ENCODE measurements around the gene AHDC1. TPM values are rescaled to one million over a fixed set of nuclear protein-coding genes. Genes with fewer than 3 reads are reported as not detected.

Gene AHDC1
- total and polyA plus RNA-seq, 2 donors (not counting 3 experiments of a cell fraction or from before 2014, with no cell fraction given) = 7.0 to 32.1 TPM

DNA sequence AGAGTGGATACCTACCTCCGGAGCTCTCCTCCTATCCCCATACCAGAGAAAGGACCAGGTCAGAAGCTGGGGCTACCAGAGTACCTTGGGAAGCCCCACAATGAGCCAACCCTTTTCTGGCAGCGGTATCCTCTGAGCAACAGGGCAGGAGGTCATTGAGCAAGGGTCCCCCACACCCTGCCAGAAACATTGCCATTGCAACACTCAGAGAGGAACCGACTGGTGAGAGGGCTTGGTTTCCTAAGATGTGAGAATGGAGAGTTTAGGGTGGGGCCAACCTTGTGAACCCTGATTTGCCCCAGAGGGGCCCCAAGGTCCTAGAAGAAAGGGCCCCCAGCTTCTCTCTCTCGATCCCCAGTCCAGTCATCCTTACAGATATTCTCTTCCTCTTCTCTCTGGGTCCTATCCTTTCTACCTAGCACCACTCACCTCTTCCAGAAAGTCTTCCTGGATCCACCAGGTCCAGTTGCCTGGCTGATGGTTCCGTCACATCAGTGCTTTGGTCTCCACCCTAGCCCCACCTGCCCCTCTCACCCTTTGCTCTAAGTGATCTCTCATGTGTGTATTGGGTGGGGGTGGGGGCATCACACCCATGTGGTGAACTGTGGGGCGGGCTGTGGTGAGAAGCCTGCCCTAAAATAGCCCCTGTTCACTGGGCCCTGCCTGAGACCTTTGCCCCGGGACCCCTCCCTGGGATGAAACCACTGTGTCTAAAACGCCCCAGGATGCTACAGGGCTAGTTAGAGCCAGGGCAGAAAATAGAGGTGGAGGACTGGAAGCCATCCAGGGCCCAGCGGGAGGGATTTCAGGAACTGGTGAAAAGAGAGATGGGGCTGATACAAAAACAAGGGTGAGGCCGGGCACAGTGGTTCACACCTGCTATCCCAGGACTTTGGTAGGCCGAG, 22.3 kb upstream of the AHDC1 start:
- intact Hi-C loops (cut with micrococcal nuclease) = no loop called here
- Histone ChIP-seq H3K79me2 (ENCODE audit: control insufficient read depth, insufficient read depth, low read length) (no peaks in the 10 kb centered on the region), H3K36me3 (ENCODE audit: control insufficient read depth in 2 of 2, extremely low read depth in 1 of 2, insufficient read depth in 2 of 2, low read length in 2 of 2) (no peaks in the 10 kb centered on the region), H4K20me1 (replicated peaks; ENCODE audit: control insufficient read depth, extremely low read depth, insufficient read depth, low read length) (no peaks in the 10 kb centered on the region), H3K9ac (replicated peaks; ENCODE audit: extremely low read depth, insufficient read depth, low read length) (no peak overlapping the region), H3K9me3 (replicated peaks; ENCODE audit: control insufficient read depth, insufficient read depth, low read length) (no peaks in the 10 kb centered on the region), H3K27ac (ENCODE audit: insufficient read depth, low read depth, low read length) (no peak overlapping the region), H3K27me3 (ENCODE audit: control insufficient read depth in 2 of 2, insufficient read depth in 2 of 2, low read length in 2 of 2) (no peaks in the 10 kb centered on the region), H3K4me2 (ENCODE audit: insufficient read depth, low read length) (no peak overlapping the region), H3K9me1 (replicated peaks; ENCODE audit: control insufficient read depth, extremely low read depth, insufficient read depth, low read length) (no peaks in the 10 kb centered on the region), H3K4me3 (replicated peaks in 1 of 3; ENCODE audit: insufficient read depth in 1 of 3, low read depth in 1 of 3, low read length in 3 of 3) (no peak overlapping the region), H3K4me1 (ENCODE audit: control insufficient read depth, extremely low read depth, insufficient read depth, low read length) (peaks cover 11% of the 10 kb centered on the region), H2AFZ (ENCODE audit: low read depth, low read length) (no peak overlapping the region)
- DNase-seq (ENCODE audit: low read depth, low spot score) (no peak), FAIRE-seq (no peak)
- ChIA-PET CTCF (interaction anchor here (1.2 kb wide), 1 partner anchor 37 kb away, joined by 6 read pairs; no protein-coding TSS in a partner anchor), POLR2A (no interaction called here)
- dilution Hi-C loops (cut with MboI; ENCODE audit: extremely low pct_ligation_motif_present, low sequenced_read_pairs) = no loop called here
- no TSS peak for BruUV-seq (replicated peaks)
- TF ChIP-seq, protein P1, sequence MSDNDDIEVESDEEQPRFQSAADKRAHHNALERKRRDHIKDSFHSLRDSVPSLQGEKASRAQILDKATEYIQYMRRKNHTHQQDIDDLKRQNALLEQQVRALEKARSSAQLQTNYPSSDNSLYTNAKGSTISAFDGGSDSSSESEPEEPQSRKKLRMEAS (IDR thresholded peaks at IDR 0.05; ENCODE audit: insufficient read depth, insufficient read length) = no peak
- no peak for TF ChIP-seq MYC (IDR thresholded peaks at IDR 0.05; ENCODE audit: low read depth, low read length)
- no peak for TF ChIP-seq POLR2AphosphoS5 (IDR thresholded peaks at IDR 0.05; ENCODE audit: insufficient read depth, low read depth, low read length)
- TF ChIP-seq FOS (IDR thresholded peaks at IDR 0.05; ENCODE audit: borderline replicate concordance, insufficient read depth, low read length) = no peak
- no peak for TF ChIP-seq GATA2 (IDR thresholded peaks at IDR 0.05; ENCODE audit: insufficient read depth, insufficient read length, low read depth, low read length)
- TF ChIP-seq, protein P2, sequence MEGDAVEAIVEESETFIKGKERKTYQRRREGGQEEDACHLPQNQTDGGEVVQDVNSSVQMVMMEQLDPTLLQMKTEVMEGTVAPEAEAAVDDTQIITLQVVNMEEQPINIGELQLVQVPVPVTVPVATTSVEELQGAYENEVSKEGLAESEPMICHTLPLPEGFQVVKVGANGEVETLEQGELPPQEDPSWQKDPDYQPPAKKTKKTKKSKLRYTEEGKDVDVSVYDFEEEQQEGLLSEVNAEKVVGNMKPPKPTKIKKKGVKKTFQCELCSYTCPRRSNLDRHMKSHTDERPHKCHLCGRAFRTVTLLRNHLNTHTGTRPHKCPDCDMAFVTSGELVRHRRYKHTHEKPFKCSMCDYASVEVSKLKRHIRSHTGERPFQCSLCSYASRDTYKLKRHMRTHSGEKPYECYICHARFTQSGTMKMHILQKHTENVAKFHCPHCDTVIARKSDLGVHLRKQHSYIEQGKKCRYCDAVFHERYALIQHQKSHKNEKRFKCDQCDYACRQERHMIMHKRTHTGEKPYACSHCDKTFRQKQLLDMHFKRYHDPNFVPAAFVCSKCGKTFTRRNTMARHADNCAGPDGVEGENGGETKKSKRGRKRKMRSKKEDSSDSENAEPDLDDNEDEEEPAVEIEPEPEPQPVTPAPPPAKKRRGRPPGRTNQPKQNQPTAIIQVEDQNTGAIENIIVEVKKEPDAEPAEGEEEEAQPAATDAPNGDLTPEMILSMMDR (IDR thresholded peaks at IDR 0.05; ENCODE audit: extremely low read depth in 1 of 2, insufficient read depth in 1 of 2, low read depth in 1 of 2, low read length in 2 of 2) = no peak
- TF ChIP-seq POLR2A (IDR thresholded peaks at IDR 0.05; ENCODE audit: low read depth, low read length) = no peak
